GM18858 (cell line): ENCODE measurements around the gene SELENOF.
A peak's percentile ranks its signal among the peaks of the same experiment; 100 is the strongest.
"Not testable (repeated sequence)": the region's sequence is repeated elsewhere in the genome, so short reads cannot be mapped to it uniquely, and the experiment has no call there.

ENCODE experiments used
- ATAC-seq: cut with Tn5 transposase; IDR thresholded peaks from one replicate; pipeline ENCODE4 v1.9.1; 2021; ENCODE audit not compliant: unreplicated experiment

SELENOF gene

GRCh38 chr1:86922445-86922844, 8.5 kb upstream of the SELENOF start:
- ATAC-seq, result no peak

DNA sequence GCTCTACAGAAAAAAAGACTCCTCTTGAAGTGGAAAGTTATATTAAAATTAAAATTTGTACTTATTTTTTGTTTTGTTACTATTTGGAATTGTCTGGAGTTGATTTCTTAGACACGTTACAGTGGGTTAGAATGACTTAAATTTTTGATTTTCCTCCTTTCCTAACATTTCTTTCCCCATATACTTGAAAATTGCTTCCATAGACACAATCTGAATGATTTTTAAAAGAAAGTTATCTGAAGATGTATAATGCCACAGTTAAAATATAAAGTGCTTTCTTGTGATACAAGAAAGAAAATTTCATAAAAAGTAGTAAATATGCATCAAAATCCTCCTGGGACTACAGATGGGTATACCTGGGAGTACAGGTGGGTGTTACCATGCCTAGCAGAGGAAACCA, 2.8 kb upstream of the SELENOF start:
- no peak for ATAC-seq

DNA sequence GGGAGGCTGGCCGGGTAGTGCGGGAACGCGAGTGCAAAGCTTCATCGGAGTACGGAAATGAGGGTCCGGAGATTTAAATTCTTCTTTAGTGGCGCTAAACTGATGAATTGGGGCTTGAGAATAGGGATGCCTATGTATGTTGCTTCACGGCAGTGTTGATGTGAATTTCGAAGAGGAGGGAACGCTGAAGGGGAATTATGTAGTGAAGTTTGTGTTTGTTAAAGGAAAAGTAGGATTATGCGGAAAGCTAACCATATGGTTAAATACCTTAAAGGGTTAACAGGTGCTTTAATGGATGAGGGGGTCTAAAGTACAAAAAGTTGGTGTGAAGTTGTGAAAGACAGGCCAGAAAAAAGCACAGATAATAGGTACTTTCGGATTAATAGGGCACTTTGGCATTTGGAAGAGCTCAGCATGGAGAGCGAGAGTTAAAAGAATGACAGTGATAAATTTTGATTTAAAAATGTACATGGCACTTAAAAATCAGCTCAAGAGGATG, 1.9 kb upstream of the SELENOF start:
- no peak for ATAC-seq

DNA sequence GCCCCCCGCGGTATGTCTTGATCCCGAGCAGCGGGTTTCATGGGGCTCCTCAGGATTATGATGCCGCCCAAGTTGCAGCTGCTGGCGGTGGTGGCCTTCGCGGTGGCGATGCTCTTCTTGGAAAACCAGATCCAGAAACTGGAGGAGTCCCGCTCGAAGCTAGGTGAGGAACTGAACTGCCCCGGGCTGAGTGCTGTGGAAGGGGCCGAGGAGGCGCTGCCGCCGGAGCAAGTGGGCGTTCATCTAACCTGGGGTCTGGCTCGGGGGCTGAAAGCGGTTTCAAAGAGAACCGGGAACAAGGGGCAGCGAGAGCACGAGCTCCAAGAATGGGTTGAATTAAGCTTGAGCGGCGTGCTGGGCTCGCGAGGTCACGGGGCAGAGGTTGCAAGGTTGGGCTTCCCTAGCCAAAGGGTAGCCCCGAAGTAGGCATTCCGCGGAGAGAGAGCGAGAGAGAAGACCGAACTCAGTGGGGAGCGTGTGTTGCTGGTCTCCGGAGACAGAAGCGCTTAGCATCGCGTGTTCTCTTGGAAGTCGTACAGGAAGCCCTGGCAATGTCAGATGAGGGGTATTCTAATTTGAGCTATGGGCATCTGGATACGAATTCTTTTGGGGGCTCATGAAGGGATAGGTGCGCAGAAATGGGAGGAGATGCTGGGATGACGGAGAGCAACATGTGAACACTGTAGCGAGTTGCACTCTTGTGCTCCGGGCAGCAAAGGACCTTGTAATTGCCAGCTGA, 1.2 kb upstream of the SELENOF start:
- no peak for ATAC-seq

- no peak for ATAC-seq
These were observed 673 bp upstream of the SELENOF start, which contains the start of gene HS2ST1 for GRCh38 chr1:86914601-86914997. Gene HS2ST1 (plus strand): TSS chr1:86914635.

GRCh38 chr1:86913399-86913895, 479 bp downstream of the SELENOF start:
- ATAC-seq, result peak; percentile 29

- no peak for ATAC-seq
These were observed 1.5 kb downstream of the SELENOF start for GRCh38 chr1:86912281-86912900.

GRCh38 chr1:86906419-86906818, 7.5 kb downstream of the SELENOF start:
- ATAC-seq, result no peak

DNA sequence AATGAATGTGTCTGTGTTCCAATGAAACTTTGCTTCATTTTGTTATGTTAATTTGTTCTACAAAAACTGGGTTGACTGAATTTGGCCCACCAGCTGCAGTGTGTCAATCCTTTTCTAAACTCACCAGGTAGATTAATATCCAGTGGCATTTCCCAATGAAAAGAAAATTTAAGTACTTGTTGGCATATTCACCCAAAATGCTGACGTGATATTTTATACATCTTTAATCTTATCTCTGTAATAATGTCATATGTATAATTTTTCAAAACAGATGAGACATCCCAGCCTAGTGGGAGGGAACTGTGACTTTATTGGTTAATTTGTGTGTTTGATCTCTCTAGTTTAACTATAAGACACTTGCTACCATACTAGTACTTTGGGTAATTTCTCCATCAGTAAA, 8.1 kb downstream of the SELENOF start:
- no peak for ATAC-seq

GRCh38 chr1:86899401-86899800, 14.5 kb downstream of the SELENOF start:
- not testable (repeated sequence) for ATAC-seq

GRCh38 chr1:86888327-86888726, 25.6 kb downstream of the SELENOF start:
- ATAC-seq, result no peak

GRCh38 chr1:86887479-86888162, 26.3 kb downstream of the SELENOF start:
- ATAC-seq, result peak; percentile 68

- ATAC-seq, result no peak
These were observed 38.2 kb downstream of the SELENOF start for GRCh38 chr1:86875722-86876121.

- ATAC-seq, result no peak
These were observed 41.8 kb downstream of the SELENOF start for GRCh38 chr1:86872086-86872485.

DNA sequence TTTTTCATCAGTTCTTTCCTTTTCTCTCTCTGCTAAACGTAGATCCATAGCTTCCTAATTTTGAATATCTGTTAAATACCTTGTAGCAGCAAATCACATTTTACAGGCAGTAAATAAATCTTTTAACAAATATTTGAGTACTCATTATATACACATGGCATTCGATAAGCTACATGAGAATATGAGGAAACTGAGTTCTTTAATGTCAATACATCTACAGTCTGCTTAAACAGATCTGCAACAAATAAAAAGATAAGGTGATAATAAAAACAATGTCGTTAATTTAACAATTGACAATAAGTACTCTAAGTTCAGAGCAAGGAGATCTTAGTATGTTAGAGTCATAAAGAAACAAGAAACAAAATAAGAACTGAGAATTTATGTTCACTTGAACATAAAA, 42.9 kb downstream of the SELENOF start:
- no peak for ATAC-seq

DNA sequence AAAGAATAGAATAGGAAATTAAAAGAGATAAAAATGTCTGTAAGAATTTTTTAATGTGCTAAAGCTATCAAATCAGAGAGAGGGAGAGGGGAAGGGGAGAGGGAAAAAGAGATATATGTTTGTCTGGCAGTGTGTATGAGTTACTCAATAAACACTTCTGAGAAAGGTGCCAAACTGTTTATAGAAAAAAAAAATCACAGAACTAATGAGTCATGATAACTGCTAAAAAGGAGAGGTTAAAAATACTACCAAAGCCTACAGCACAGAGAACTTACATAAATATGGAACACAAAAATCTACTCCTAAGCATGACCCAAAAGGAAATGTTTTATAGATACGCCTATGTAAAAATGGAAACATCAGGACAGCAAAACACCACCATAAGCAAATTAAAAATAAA, 45.4 kb downstream of the SELENOF start:
- ATAC-seq, result no peak

DNA sequence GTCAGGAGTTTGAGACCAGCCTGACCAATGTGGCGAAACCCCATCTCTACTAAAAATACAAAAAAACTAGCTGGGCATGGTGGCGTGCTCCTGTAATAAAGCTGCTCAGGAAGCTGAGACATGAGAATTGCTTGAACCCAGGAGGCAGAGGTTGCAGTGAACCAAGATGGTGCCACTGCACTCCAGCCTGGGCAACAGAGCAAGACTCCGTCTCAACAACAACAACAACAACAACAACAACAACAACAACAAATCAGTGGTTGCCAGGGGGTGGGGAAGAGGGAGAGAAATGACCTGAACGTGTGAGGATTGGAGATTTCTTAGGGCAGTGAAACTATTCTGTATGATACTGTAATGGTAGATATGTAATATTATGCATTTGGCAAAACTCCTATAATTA, 46.6 kb downstream of the SELENOF start:
- not testable (repeated sequence) for ATAC-seq

DNA sequence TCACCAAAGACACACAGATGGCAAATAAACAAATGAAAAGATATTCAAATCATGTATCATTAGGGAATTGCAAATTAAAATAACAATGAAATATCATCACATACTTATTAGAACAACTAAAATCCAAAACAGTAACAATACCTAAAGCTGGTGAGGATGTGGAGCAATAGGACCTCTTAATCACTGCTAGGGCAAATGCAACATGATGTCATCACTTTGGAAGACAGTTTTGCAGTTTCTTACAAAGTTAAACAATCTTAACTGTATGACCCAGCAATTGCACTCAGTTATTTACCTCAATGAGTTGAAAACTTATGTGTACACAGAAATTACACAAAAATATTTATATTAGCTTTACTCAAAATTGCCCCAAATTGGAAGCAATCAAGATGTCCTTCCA, 47.3 kb downstream of the SELENOF start:
- no peak for ATAC-seq

DNA sequence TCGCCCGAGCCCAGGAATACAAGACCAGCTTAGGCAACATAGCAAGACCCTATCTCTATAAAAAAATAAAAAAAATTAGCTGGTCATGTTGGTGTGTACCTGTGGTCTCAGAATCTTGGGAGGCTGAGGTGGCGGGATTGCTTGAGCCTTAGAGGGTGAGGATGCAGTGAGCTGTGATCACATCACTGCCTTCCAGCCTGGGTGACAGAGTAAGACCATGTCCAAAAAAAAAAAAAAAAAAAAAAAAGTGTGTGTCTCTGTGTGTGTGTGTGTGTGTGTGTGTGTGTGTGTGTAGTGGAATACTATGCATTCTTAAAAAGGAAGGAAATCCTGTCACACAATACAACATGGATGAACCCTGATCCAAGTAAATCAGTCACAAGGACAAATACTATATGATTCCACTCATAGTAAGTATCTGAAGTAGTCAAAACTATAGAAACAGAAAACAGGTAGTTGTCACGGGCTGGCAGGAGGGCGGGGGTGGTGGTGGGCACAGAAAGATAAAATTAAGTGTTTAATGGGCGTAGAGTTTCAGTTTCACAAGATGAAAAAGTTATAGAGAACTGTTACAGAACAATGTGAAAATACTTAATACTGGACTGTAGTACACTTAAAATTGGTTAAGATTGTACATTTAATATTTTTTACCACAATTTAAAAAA, 47.8 kb downstream of the SELENOF start:
- ATAC-seq, result peak; percentile 69

DNA sequence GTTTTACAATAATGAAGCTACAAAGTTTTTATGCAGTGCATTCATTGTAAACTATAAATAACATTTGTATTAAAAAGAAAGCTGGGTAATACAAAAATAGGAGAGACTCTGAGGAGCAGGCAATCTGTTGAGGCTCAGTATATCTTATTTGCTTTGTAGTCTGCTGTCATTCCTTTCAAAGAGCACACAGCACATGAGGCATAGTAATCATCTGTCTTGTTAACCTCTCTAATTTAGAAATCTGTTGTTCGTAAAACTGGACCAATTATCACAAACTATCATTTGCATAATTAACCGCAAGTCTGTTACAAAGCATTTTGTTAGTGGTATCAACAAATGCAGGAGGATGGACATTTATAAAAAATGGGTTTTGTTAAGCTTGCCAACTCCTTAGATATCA, 51.0 kb downstream of the SELENOF start:
- ATAC-seq, result no peak

DNA sequence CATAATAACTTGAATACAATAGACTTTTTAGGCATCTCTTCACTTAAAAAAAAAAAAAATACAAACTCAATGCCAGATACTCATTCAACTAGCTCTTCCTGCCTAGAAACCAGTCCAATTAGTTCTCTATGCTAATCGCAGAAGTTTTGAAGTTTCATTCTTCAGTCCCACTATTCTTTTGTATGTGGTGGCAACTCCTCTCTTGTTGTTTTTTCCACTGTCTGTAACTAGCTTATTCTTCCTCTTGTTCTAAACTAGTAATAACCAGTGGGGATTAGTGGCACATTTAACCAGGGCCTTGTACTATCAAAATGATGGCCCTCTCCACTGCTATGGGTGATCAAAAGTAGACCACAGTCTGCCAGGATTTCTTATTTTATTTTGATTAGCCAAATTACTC, 52.5 kb downstream of the SELENOF start:
- ATAC-seq, result no peak
